AG04449 (cell line): ENCODE measurements around the gene SFPQ.
A peak's percentile ranks its signal among the peaks of the same experiment; 100 is the strongest.

Source experiments
- CTCF ChIA-PET: fragments of 350-600 bp; formaldehyde crosslinking; extraction: SDS; loops from one replicate; lab custom pipeline; 2021; ENCODE audit warnings: antibody characterized with exemption; lab: Yijun Ruan, JAX
- POLR2A ChIA-PET: fragments of 400-600, 350-600 bp; formaldehyde crosslinking; extraction: SDS; loops from one replicate; lab custom pipeline; 2020; ENCODE audit warnings: antibody characterized with exemption, inconsistent platforms; lab: Yijun Ruan, JAX
- DNase-seq: peaks from one replicate; pipeline ENCODE4 v3.0.0-alpha.2; 2010; ENCODE audit warnings: low read depth, low spot score
- H3K4me3 ChIP-seq: 2 replicates; pipeline ENCODE4 v1.5.1; 2011; ENCODE audit warnings: low read depth, mild to moderate bottlenecking, control low read depth, low read length
- TF ChIP-seq, protein P1 (sequence below): IDR thresholded peaks from one replicate; pipeline ENCODE4 v1.5.1; 2011; ENCODE audit warnings: mild to moderate bottlenecking, moderate library complexity, low read length, control low read depth, inconsistent platforms; ENCODE audit not compliant: insufficient read depth; ENCODE audit errors: missing control alignments

Gene SFPQ

DNA sequence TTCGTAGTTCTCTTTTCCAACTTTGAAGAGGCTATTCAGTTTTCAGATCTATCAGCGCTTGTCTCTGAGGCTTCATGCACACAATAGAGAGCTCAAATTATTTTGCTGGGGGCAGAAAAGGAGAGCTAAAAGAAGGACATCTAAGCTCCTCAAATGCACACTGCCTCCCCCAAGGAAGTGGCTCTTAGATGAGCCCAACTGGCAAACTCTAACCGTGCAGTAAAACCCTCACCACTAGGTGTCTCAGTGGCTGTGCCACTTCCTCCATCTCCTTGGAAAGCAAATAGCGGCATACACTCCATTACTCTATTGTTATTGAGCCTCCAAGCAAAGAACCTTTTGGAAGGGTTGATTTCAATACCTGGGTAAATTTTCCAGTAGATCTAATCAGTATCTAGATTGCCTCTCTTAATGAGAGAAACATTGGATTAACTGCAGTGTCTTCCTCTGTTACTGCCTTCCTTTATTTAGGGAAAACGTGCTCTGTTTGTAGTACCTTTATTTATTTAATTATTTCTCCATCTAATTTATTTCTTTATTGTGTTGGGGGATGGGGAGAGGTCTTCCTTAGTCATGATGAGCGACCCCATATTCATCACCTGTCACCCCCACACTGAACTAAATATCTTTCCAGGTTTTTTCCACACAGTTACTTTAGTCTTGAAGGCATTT lies 9.2 kb upstream of the SFPQ start:
- ChIA-PET POLR2A (interaction anchor here (0.7 to 1.5 kb wide), 2 partner anchors 9 to 57 kb away, joined by 3 to 6 read pairs; partner anchors contain the start of gene SFPQ), CTCF (interaction anchor here (0.6 to 3.6 kb wide), 35 partner anchors 9 to 580 kb away, joined by 3 to 37 read pairs (median 4); partner anchors contain the start of genes SFPQ and ZMYM4)
- TF ChIP-seq, protein P1, sequence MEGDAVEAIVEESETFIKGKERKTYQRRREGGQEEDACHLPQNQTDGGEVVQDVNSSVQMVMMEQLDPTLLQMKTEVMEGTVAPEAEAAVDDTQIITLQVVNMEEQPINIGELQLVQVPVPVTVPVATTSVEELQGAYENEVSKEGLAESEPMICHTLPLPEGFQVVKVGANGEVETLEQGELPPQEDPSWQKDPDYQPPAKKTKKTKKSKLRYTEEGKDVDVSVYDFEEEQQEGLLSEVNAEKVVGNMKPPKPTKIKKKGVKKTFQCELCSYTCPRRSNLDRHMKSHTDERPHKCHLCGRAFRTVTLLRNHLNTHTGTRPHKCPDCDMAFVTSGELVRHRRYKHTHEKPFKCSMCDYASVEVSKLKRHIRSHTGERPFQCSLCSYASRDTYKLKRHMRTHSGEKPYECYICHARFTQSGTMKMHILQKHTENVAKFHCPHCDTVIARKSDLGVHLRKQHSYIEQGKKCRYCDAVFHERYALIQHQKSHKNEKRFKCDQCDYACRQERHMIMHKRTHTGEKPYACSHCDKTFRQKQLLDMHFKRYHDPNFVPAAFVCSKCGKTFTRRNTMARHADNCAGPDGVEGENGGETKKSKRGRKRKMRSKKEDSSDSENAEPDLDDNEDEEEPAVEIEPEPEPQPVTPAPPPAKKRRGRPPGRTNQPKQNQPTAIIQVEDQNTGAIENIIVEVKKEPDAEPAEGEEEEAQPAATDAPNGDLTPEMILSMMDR = peak; percentile 91
- H3K4me3 ChIP-seq = no peak overlapping the region
- DNase-seq = no peak

DNA sequence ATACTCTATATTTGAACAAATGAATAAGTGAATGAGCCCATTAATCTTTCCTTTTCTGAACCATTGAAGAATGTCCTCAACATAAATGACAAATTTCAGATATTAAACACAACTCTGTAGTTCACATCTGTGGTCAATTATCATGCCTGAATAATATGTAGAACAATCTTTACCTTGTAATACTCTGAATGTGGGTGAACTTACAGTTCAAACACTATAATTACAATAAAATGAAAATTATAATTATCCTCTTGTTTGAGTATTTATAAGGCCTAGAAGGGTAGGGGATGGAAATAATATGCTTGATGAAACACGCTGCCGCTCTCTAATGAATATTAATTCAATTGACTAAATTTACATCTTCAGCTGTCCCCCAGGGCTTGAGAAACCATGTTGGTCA lies 8.7 kb upstream of the SFPQ start:
- CTCF ChIA-PET = interaction anchor here (0.6 to 3.6 kb wide), 34 partner anchors 9 to 581 kb away, joined by 3 to 37 read pairs (median 4); partner anchors contain the start of genes SFPQ and ZMYM4
- TF ChIP-seq, protein P1 = no peak
- POLR2A ChIA-PET = interaction anchor here (1.5 kb wide), 1 partner anchor 9 kb away, joined by 6 read pairs; the partner anchor contains the start of gene SFPQ
- no peak overlapping the region for H3K4me3 ChIP-seq
- no peak for DNase-seq

DNA sequence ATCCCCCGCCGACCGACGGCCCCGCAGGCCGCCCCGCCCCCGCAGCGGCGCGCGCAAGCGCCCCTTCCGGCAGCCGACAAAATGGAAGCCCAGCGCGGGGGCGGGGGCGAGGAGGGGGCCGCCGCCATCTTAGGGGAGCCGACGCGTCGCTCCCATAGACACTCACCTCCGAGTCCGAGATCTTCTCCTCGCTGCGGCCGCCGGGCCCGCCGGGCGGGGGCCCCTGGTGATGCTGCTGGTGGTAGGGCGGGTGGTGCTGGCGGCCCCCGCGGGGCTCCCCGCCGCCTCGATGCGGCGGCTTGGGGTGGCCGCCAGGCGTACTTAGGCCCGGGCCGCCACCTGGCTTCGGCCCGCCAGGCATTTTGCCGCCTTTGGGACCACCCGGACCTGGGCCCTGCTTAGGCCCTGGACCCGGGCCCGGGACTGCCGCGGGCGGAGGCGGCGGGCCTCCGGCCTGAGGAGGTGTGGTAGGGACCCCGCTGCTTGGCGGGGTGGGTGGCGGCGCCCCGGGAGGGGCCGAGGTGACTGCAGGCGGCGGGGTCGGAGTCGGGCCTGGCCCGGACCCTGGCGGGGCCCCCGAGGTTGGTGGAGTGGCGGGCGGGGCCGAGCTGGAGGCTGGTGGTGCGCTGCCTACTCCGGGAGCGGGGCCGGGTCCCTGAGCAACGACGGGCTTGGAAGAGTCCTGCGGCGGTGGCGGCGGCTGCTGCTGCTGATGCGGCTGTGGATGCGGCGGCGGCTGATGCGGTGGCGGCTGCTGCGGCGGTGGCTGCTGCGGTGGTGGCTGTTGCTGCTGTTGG lies 691 bp downstream of the SFPQ start:
- TF ChIP-seq, protein P1 = peak; percentile 31
- no peak for DNase-seq
- POLR2A ChIA-PET = interaction anchor here (0.9 to 1.0 kb wide), 5 partner anchors 10 to 577 kb away, joined by 3 to 6 read pairs (median 3); partner anchors contain the start of genes CLSPN, SMIM12 and ZMYM4
- CTCF ChIA-PET = interaction anchor here (1.0 kb wide), 1 partner anchor 10 kb away, joined by 6 read pairs; no protein-coding TSS in a partner anchor
- peak overlapping the region; percentile 98 for H3K4me3 ChIP-seq

DNA sequence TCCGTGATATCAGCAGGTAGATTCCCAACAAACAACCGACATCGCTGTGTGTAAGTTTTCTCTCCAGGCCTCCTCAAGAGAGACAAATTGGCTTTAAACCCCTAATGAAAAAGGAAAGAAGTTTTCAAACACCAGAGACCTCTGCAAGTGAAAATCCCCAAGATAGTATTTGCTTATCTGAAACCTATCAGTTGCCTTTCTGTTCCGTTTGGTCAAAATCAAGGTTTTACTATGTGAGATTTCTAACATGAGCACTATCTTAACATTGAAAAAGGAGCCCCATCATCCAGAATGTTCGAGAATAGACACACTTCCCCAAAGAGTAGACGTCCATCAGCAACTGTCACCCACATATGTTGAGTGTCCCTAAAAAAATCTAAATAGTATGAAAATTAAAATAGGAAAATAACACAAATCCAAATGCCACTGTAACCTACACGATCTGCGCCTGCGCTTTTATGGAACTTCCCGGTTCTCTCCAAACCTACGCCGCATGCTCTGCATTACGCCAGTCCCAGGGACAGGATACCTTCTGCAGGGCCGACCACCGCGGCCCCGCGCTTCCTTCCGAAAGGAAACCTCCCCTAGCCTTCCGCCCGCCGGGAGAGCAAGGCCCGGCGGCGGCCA lies 1.4 kb downstream of the SFPQ start:
- ChIA-PET CTCF (interaction anchor here (1.5 kb wide), 1 partner anchor 13 kb away, joined by 7 read pairs; no protein-coding TSS in a partner anchor), POLR2A (no interaction called here)
- DNase-seq = no peak
- TF ChIP-seq, protein P1 = no peak
- H3K4me3 ChIP-seq = peak overlapping the region; percentile 98

DNA sequence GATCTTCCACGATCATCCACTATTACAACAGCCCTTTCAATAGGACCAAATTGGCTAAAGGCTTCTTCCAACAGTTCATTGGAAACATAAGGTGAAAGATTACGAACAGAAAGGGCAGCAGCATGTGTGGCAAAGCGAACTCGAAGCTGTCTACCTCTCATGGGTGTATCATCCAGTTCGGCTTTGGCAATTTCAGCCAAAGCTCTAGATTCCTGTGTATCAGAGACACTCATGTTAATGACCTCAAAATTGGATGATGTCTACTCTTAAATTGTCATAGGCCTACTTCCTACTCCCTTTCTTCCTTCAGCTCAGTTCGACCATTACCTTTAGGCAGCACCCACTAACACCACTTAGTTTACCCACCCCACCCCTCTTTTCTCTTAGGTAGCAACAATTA lies 2.2 kb downstream of the SFPQ start:
- ChIA-PET POLR2A (interaction anchor here (1.1 to 1.4 kb wide), 2 partner anchors 12 to 159 kb away, joined by 3 to 4 read pairs; partner anchors contain the start of gene ZMYM6), CTCF (interaction anchor here (1.1 to 1.5 kb wide), 3 partner anchors 12 to 338 kb away, joined by 3 to 7 read pairs (median 3); partner anchors contain the start of gene SMIM12)
- DNase-seq = no peak
- TF ChIP-seq, protein P1 = no peak
- peak overlapping the region; percentile 98 for H3K4me3 ChIP-seq
